Activated CD4-positive, CD25-positive, alpha-beta regulatory T cell treated with anti-CD3 and anti-CD28 coated beads, Interleukin-2, amount 50 U/mL, for 72 hours (primary cell): ENCODE results near the gene RPSA.
"Not testable (repeated sequence)": the region's sequence is repeated elsewhere in the genome, so short reads cannot be mapped to it uniquely, and the experiment has no call there.

Source experiments
- DNase-seq: peaks from one replicate; pipeline ENCODE4 v3.0.0; 2021

Gene RPSA

GRCh38 chr3:39406368-39407258 lies at the start of gene RPSA:
TSS of gene RPSA (plus strand) at chr3:39406720. CDS start at chr3:39407654, 934 bp downstream.
- DNase-seq = peak; percentile 90

GRCh38 chr3:39358333-39358732 lies 48.2 kb upstream of the RPSA start:
- DNase-seq = no peak

- peak; percentile 45 for DNase-seq
Measured at GRCh38 chr3:39361252-39361927, 45.1 kb upstream of the RPSA start.

- DNase-seq = no peak
Measured at GRCh38 chr3:39362192-39362591, 44.3 kb upstream of the RPSA start.

- DNase-seq = no peak
Measured at GRCh38 chr3:39362812-39363211, 43.7 kb upstream of the RPSA start.

GRCh38 chr3:39370450-39370849 lies 36.1 kb upstream of the RPSA start:
- DNase-seq = not testable (repeated sequence)

GRCh38 chr3:39372833-39373232 lies 33.7 kb upstream of the RPSA start:
- DNase-seq = no peak

- DNase-seq = no peak
Measured at GRCh38 chr3:39376959-39377634, 29.4 kb upstream of the RPSA start.

- DNase-seq = peak; percentile 46
Measured at GRCh38 chr3:39378088-39378487, 28.4 kb upstream of the RPSA start.

- DNase-seq = no peak
Measured at GRCh38 chr3:39378957-39379777, 27.4 kb upstream of the RPSA start.

GRCh38 chr3:39379778-39380155 lies 26.8 kb upstream of the RPSA start:
- DNase-seq = no peak

- DNase-seq = no peak
Measured at GRCh38 chr3:39381432-39381831, 25.1 kb upstream of the RPSA start.

GRCh38 chr3:39383045-39383880 lies 23.3 kb upstream of the RPSA start, which contains the start of gene SLC25A38:
TSS of gene SLC25A38 (plus strand) at chr3:39383370. CDS start at chr3:39383725, 355 bp downstream.
- DNase-seq = peak; percentile 78

GRCh38 chr3:39383881-39384664 lies 22.4 kb upstream of the RPSA start:
- DNase-seq = peak; percentile 98

GRCh38 chr3:39384665-39385000 lies 21.9 kb upstream of the RPSA start:
- no peak for DNase-seq

GRCh38 chr3:39385456-39386090 lies 20.9 kb upstream of the RPSA start:
- no peak for DNase-seq

GRCh38 chr3:39386318-39386717 lies 20.2 kb upstream of the RPSA start:
- no peak for DNase-seq

- no peak for DNase-seq
Measured at GRCh38 chr3:39387411-39387975, 19.0 kb upstream of the RPSA start.

GRCh38 chr3:39388153-39388552 lies 18.4 kb upstream of the RPSA start:
- no peak for DNase-seq

- no peak for DNase-seq
Measured at GRCh38 chr3:39388741-39389248, 17.7 kb upstream of the RPSA start.
